ENCODE measurements around the gene NCKAP1.

DNA sequence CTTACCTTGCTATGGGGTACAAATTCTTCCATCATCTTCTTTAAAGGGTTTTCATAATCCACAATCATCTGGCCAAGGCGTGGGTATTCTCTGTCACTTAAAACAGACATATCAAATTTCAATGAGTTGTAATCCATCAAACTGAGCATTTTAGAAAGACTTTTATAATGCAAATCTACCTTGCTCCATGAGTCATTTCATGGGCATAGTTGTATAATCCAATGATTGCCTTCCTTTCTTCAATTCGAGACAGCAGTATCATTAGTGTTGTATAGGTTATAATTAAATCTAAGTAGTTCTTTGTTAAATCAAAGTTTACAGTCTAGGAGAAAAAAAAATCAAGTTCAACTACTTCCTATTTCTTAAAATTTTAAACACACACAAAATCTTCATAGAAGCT, 36.3 kb downstream of the NCKAP1 start:
- TF ChIP-seq, protein P1, sequence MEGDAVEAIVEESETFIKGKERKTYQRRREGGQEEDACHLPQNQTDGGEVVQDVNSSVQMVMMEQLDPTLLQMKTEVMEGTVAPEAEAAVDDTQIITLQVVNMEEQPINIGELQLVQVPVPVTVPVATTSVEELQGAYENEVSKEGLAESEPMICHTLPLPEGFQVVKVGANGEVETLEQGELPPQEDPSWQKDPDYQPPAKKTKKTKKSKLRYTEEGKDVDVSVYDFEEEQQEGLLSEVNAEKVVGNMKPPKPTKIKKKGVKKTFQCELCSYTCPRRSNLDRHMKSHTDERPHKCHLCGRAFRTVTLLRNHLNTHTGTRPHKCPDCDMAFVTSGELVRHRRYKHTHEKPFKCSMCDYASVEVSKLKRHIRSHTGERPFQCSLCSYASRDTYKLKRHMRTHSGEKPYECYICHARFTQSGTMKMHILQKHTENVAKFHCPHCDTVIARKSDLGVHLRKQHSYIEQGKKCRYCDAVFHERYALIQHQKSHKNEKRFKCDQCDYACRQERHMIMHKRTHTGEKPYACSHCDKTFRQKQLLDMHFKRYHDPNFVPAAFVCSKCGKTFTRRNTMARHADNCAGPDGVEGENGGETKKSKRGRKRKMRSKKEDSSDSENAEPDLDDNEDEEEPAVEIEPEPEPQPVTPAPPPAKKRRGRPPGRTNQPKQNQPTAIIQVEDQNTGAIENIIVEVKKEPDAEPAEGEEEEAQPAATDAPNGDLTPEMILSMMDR (IDR thresholded peaks at IDR 0.05): no peak
- TF ChIP-seq POLR2A (IDR thresholded peaks at IDR 0.05): no peak

Measured in Peyer's patch (tissue), 4 donors.